HFFc6 (cell line): ENCODE measurements around the gene TXNDC12. TPM values are rescaled to one million over a fixed set of nuclear protein-coding genes. Genes with fewer than 3 reads are reported as not detected.
"Not testable (repeated sequence)": the region's sequence is repeated elsewhere in the genome, so short reads cannot be mapped to it uniquely, and the experiment has no call there.

Experiments
- DNase-seq: peaks from one replicate; pipeline ENCODE4 v3.0.0-alpha.2; 2018
- H3K27ac Mint-ChIP-seq: 2 replicates; pipeline ENCODE4 v1.8.0; 2020; ENCODE audit warnings: mild to moderate bottlenecking, mixed read lengths
- H3K27me3 Mint-ChIP-seq: 2 replicates; pipeline ENCODE4 v1.8.0; 2021; ENCODE audit warnings: mild to moderate bottlenecking, moderate library complexity, mixed read lengths; ENCODE audit not compliant: insufficient read depth
- H3K36me3 Mint-ChIP-seq: 2 replicates; pipeline ENCODE4 v1.8.0; 2021; ENCODE audit warnings: low read depth, mixed read lengths
- H3K4me1 Mint-ChIP-seq: 2 replicates; pipeline ENCODE4 v1.8.0; 2020; ENCODE audit warnings: low read depth, mixed read lengths
- H3K4me3 Mint-ChIP-seq: 2 replicates; pipeline ENCODE4 v1.8.0; 2020; ENCODE audit warnings: mild to moderate bottlenecking, moderate library complexity, mixed read lengths
- H3K9me3 Mint-ChIP-seq: 2 replicates; pipeline ENCODE4 v1.8.0; 2020; ENCODE audit warnings: mild to moderate bottlenecking, mixed read lengths
- CTCF ChIP-seq: fragments of 200-600 bp; sonication (generic); IDR thresholded peaks from 2 replicates; pipeline ENCODE4 v1.5.0; 2021; ENCODE audit warnings: antibody characterized with exemption, mild to moderate bottlenecking
- total RNA-seq, 6 experiments: library from RNA; stranded (reverse); fragmentation: NEBNext Ultra II Directional; extraction: Animal tissue kit (Norgen Biotek cat#: 25700); gene quantifications; 2 replicates in 1 of 6; 3 replicates in 5 of 6; pipeline ENCODE4 v1.2.3, GENCODE V29; 2021

The TXNDC12 gene
- total RNA-seq, 6 experiments from 2014 or later, result 61.4 to 72.0 (median 68.7) TPM

DNA sequence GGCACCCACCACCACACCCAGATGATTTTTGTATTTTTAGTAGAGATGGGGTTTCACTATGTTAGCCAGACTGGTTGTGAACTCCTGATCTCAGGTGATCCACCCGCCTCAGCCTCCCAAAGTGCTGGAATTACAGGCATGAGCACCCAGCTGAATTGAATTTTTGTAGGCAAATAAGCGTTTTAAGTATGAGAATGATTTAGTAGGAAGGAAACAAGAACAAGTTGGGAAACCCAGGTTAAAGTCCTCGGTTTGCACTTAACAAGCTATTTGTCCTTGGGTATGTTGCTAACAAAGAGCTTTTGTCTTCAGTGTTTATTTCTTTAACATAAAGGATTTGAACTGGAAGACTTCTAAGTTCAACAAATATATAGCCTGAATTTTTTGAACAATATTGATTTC lies 25.0 kb upstream of the TXNDC12 start:
- Mint-ChIP-seq H3K27me3 (no peaks in the 10 kb centered on the region), H3K27ac (no peak overlapping the region), H3K4me3 (no peak overlapping the region), H3K9me3 (no peaks in the 10 kb centered on the region), H3K4me1 (peaks cover 10% of the 10 kb centered on the region), H3K36me3 (peaks cover 10% of the 10 kb centered on the region; the same call in 1 of the 2 replicates)
- DNase-seq, result no peak
- TF ChIP-seq CTCF, result no peak

DNA sequence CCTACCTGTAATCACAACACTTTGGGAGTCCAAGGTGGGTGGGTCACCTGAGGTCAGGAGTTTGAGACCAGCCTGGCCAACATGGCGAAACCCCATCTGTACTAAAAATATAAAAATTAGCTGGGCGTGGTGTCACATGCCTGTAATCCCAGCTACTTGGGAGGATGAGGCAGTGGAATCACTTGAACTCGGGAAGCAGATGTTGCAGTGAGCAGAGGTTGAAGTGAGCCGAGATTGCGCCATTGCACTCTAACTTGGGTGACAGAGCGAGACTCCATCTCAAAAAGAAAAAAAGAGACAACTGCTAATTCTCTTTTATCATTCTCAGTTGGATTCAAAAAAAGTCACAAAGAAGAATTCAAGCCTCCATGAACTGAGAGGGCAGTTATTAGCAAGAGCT lies 22.3 kb upstream of the TXNDC12 start:
- H3K4me1 Mint-ChIP-seq, H3K27ac Mint-ChIP-seq, H3K9me3 Mint-ChIP-seq, H3K27me3 Mint-ChIP-seq, H3K4me3 Mint-ChIP-seq, DNase-seq: not testable (repeated sequence)
- peaks cover 15% of the 10 kb centered on the region; the same call in 1 of the 2 replicates for H3K36me3 Mint-ChIP-seq

DNA sequence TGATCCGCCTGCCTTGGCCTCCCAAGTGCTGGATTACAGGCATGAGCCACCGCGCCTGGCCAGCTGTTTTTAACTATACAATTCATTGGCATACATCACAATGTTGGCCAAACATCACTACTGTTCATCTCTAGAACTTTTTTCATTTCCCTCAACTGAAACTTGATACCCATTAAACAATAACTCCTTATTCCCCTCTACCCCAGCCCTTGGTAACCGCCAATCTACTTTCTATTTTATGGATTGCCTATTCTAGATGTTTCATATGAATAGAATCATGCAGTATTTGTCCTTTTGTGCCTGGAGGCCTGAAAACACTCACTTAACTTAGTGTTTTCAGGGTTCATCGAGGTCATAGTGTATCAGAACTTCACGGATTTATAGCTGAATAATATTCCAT lies 17.3 kb upstream of the TXNDC12 start:
- Mint-ChIP-seq H3K9me3 (no peaks in the 10 kb centered on the region), H3K27ac (no peak overlapping the region), H3K27me3 (no peaks in the 10 kb centered on the region), H3K4me3 (no peak overlapping the region), H3K4me1 (no peaks in the 10 kb centered on the region), H3K36me3 (peaks cover 24% of the 10 kb centered on the region; the same call in 1 of the 2 replicates)
- TF ChIP-seq CTCF, result no peak
- DNase-seq, result no peak

DNA sequence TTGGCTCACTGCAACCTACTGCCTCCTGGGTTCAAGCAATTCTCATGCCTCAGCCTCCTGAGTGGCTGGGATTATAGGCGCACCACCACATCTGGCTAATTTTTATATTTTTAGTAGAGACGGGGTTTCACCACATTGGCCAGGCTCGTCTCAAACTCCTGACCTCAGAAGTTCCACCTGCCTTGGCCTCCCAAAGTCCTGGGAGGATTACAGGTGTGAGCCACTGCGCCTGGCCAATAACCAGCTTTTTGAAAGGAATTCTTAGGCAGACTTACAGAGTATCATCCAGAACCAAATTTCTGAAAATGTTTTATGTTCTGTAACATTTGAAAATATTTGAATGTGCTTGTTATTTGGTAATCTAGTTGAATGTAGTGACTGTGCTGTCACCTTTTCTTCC lies 15.7 kb upstream of the TXNDC12 start:
- DNase-seq, result no peak
- no peaks in the 10 kb centered on the region for H3K9me3 Mint-ChIP-seq
- H3K4me3 Mint-ChIP-seq, result no peak overlapping the region
- no peak for TF ChIP-seq CTCF
- no peaks in the 10 kb centered on the region for H3K4me1 Mint-ChIP-seq
- no peak overlapping the region for H3K27ac Mint-ChIP-seq
- peaks cover 24% of the 10 kb centered on the region; the same call in 1 of the 2 replicates for H3K36me3 Mint-ChIP-seq
- no peaks in the 10 kb centered on the region for H3K27me3 Mint-ChIP-seq

DNA sequence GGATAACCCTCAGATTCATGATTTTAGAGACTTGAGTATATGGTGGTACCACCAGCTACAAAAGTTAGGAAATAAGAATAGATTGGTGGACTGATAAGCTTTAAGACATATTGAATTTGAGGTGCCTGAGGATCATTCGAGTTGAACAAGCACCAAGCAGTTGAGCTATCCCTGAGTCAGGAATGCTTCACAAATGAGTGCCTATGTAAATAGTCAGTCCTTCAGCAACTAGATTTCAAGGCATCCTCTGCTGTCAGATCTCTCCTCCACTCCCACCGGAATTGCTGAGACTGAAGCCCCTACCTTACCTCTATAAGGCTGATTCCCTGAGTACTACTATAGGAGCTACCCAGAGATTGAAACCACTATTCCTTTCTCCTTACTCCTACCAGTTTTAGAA lies 8.2 kb upstream of the TXNDC12 start:
- Mint-ChIP-seq H3K4me3 (no peak overlapping the region), H3K27ac (peak overlapping the region; percentile 9; the same call in 1 of the 2 replicates), H3K4me1 (peaks cover 25% of the 10 kb centered on the region), H3K27me3 (peaks cover 2% of the 10 kb centered on the region; the same call in 1 of the 2 replicates), H3K9me3 (no peaks in the 10 kb centered on the region), H3K36me3 (peaks cover 20% of the 10 kb centered on the region)
- DNase-seq, result no peak
- TF ChIP-seq CTCF, result no peak

- H3K27me3 Mint-ChIP-seq, result peaks cover 2% of the 10 kb centered on the region
- no peak for TF ChIP-seq CTCF
- peaks cover 21% of the 10 kb centered on the region for H3K36me3 Mint-ChIP-seq
- H3K4me1 Mint-ChIP-seq, result peaks cover 40% of the 10 kb centered on the region
- DNase-seq, result no peak
- no peak overlapping the region for H3K4me3 Mint-ChIP-seq
- H3K9me3 Mint-ChIP-seq, result no peaks in the 10 kb centered on the region
- H3K27ac Mint-ChIP-seq, result no peak overlapping the region
Measured at GRCh38 chr1:52060822-52061221, 5.8 kb upstream of the TXNDC12 start.
